ENCODE results near the gene EGR2.
"Not testable (repeated sequence)": the region's sequence is repeated elsewhere in the genome, so short reads cannot be mapped to it uniquely, and the experiment has no call there.

Gene EGR2

GRCh38 chr10:62790571-62790970, 25.6 kb downstream of the EGR2 start:
- Histone ChIP-seq H2BK5ac (ENCODE audit: low read length) (no peak overlapping the region), H3K27me3 (ENCODE audit: control insufficient read depth in 3 of 3, insufficient read depth in 3 of 3, low read depth in 1 of 3, low read length in 3 of 3) (no peaks in the 10 kb centered on the region), H2AK5ac (ENCODE audit: low read depth, low read length) (no peak overlapping the region), H3K9me3 (replicated peaks in 1 of 2; ENCODE audit: control insufficient read depth in 2 of 2, insufficient read depth in 1 of 2, low read depth in 1 of 2, low read length in 2 of 2) (no peaks in the 10 kb centered on the region), H3K79me1 (ENCODE audit: low read depth, low read length) (no peaks in the 10 kb centered on the region), H2BK12ac (ENCODE audit: low read length) (no peak overlapping the region), H3K4ac (ENCODE audit: low read length) (no peak overlapping the region), H3K14ac (ENCODE audit: low read length) (no peak overlapping the region), H3K4me2 (ENCODE audit: insufficient read depth, low read length, poor library complexity, severe bottlenecking) (no peak overlapping the region), H3K36me3 (replicated peaks in 1 of 2; ENCODE audit: control insufficient read depth in 2 of 2, insufficient read depth in 2 of 2, low read length in 2 of 2) (no peaks in the 10 kb centered on the region), H3K9ac (ENCODE audit: low read depth, low read length, poor library complexity) (no peak overlapping the region), H3K4me3 (ENCODE audit: low read length in 2 of 2) (no peak overlapping the region), H4K91ac (ENCODE audit: low read depth, low read length, poor library complexity) (no peak overlapping the region), H4K8ac (ENCODE audit: low read depth, low read length) (no peak overlapping the region), H3K18ac (ENCODE audit: low read length) (no peak overlapping the region), H3K23ac (ENCODE audit: low read depth, low read length, poor library complexity) (no peak overlapping the region), H2AFZ (ENCODE audit: low read length) (no peak overlapping the region), H2BK15ac (ENCODE audit: low read length) (no peak overlapping the region), H3K27ac (replicated peaks; ENCODE audit: low read length) (no peak overlapping the region), H3K4me1 (ENCODE audit: control insufficient read depth in 2 of 2, insufficient read depth in 1 of 2, low read depth in 1 of 2, low read length in 2 of 2) (no peaks in the 10 kb centered on the region), H2BK120ac (ENCODE audit: low read depth, low read length) (no peak overlapping the region)
- DNase-seq (ENCODE audit: low spot score), result no peak
- no CpG with 5 or more reads among the region's 2 CpGs for WGBS, 2 donors (ENCODE audit: extremely low coverage in 2 of 2, insufficient read length in 2 of 2, insufficient replicate concordance in 1 of 2)

DNA sequence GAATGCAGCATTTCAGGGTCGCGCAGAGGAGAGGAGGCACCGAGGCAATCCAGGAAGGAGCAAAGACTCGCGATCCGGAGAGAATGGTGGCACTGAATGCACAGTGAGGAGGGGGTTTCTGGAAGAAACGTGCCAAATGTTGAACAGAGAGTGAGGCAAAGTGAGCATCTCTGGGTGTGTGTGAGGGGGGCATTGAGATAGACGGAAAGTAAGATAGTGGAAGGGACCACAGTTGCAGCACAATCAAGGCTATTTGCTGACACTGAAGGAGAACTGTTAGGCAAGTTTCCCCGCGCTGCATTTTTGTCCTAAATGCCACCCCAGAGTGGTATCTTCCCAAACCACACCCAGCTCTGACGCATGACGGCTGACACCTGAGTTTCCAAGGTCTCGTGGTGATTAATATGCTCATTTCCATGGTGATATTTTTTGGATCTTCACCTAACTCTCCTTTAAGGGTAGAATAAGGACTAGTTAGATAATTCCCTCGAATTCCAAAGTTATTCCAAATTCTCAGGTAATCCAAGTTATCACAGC, 26.1 kb downstream of the EGR2 start:
- DNase-seq (ENCODE audit: low spot score), result no peak
- no peak overlapping the region for H3K4me3 ChIP-seq (ENCODE audit: low read length in 2 of 2)
- H2AK5ac ChIP-seq (ENCODE audit: low read depth, low read length), result no peak overlapping the region
- H3K23ac ChIP-seq (ENCODE audit: low read depth, low read length, poor library complexity), result no peak overlapping the region
- no peak overlapping the region for H2BK120ac ChIP-seq (ENCODE audit: low read depth, low read length)
- H3K18ac ChIP-seq (ENCODE audit: low read length), result no peak overlapping the region
- H4K91ac ChIP-seq (ENCODE audit: low read depth, low read length, poor library complexity), result no peak overlapping the region
- no peaks in the 10 kb centered on the region for H3K27me3 ChIP-seq (ENCODE audit: control insufficient read depth in 3 of 3, insufficient read depth in 3 of 3, low read depth in 1 of 3, low read length in 3 of 3)
- no peaks in the 10 kb centered on the region for H3K79me1 ChIP-seq (ENCODE audit: low read depth, low read length)
- H3K27ac ChIP-seq (replicated peaks; ENCODE audit: low read length), result no peak overlapping the region
- WGBS, 2 donors (ENCODE audit: extremely low coverage in 2 of 2, insufficient read length in 2 of 2, insufficient replicate concordance in 1 of 2), result no CpG with 5 or more reads among the region's 14 CpGs
- no peaks in the 10 kb centered on the region for H3K36me3 ChIP-seq (replicated peaks in 1 of 2; ENCODE audit: control insufficient read depth in 2 of 2, insufficient read depth in 2 of 2, low read length in 2 of 2)
- no peak overlapping the region for H3K14ac ChIP-seq (ENCODE audit: low read length)
- no peaks in the 10 kb centered on the region for H3K4me1 ChIP-seq (ENCODE audit: control insufficient read depth in 2 of 2, insufficient read depth in 1 of 2, low read depth in 1 of 2, low read length in 2 of 2)
- H3K4me2 ChIP-seq (ENCODE audit: insufficient read depth, low read length, poor library complexity, severe bottlenecking), result no peak overlapping the region
- H2BK12ac ChIP-seq (ENCODE audit: low read length), result no peak overlapping the region
- H4K8ac ChIP-seq (ENCODE audit: low read depth, low read length), result no peak overlapping the region
- H3K4ac ChIP-seq (ENCODE audit: low read length), result no peak overlapping the region
- H3K9ac ChIP-seq (ENCODE audit: low read depth, low read length, poor library complexity), result no peak overlapping the region
- no peak overlapping the region for H2BK5ac ChIP-seq (ENCODE audit: low read length)
- H2AFZ ChIP-seq (ENCODE audit: low read length), result peak overlapping the region; percentile 62
- H3K9me3 ChIP-seq (replicated peaks in 1 of 2; ENCODE audit: control insufficient read depth in 2 of 2, insufficient read depth in 1 of 2, low read depth in 1 of 2, low read length in 2 of 2), result no peaks in the 10 kb centered on the region
- H2BK15ac ChIP-seq (ENCODE audit: low read length), result no peak overlapping the region

DNA sequence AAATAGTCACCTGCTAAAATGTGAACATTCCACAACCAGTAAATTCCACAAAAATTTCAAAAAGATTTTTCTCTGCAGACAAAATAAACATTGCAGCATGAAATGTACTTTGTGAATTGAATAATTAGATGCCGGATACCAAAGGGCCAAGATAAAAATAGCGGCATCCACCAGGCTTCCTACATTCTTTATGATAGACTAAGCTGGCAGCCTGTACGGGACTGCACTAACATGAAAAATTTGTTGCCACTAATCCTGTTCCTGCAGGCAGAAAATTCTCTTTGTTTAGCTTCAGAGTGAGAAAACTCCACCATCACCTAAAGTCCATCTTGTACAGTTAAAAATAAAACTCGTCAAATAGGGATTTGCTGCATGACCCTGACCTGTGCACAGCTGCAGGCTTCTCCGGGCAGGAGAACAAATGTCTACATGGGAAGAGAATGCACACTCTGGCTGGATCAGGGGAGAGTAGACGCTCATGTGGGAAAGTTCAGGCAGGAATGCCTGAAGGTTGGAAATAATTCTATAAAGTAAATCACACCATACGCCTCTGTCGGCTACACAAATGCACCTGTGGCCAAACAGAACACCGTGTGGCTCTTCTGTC, 27.2 kb downstream of the EGR2 start:
- no peak overlapping the region for H3K14ac ChIP-seq (ENCODE audit: low read length)
- no peak for DNase-seq (ENCODE audit: low spot score)
- no peaks in the 10 kb centered on the region for H3K36me3 ChIP-seq (replicated peaks in 1 of 2; ENCODE audit: control insufficient read depth in 2 of 2, insufficient read depth in 2 of 2, low read length in 2 of 2)
- H2BK120ac ChIP-seq (ENCODE audit: low read depth, low read length), result no peak overlapping the region
- H2BK15ac ChIP-seq (ENCODE audit: low read length), result no peak overlapping the region
- peak overlapping the region; percentile 62 for H2AFZ ChIP-seq (ENCODE audit: low read length)
- H3K9me3 ChIP-seq (replicated peaks in 1 of 2; ENCODE audit: control insufficient read depth in 2 of 2, insufficient read depth in 1 of 2, low read depth in 1 of 2, low read length in 2 of 2), result no peaks in the 10 kb centered on the region
- no peak overlapping the region for H3K23ac ChIP-seq (ENCODE audit: low read depth, low read length, poor library complexity)
- H3K27ac ChIP-seq (replicated peaks; ENCODE audit: low read length), result no peak overlapping the region
- H3K79me1 ChIP-seq (ENCODE audit: low read depth, low read length), result no peaks in the 10 kb centered on the region
- H2BK5ac ChIP-seq (ENCODE audit: low read length), result no peak overlapping the region
- no peak overlapping the region for H3K9ac ChIP-seq (ENCODE audit: low read depth, low read length, poor library complexity)
- no peaks in the 10 kb centered on the region for H3K27me3 ChIP-seq (ENCODE audit: control insufficient read depth in 3 of 3, insufficient read depth in 3 of 3, low read depth in 1 of 3, low read length in 3 of 3)
- no peak overlapping the region for H3K18ac ChIP-seq (ENCODE audit: low read length)
- WGBS, 2 donors (ENCODE audit: extremely low coverage in 2 of 2, insufficient read length in 2 of 2, insufficient replicate concordance in 1 of 2), result no CpG with 5 or more reads among the region's 9 CpGs
- no peak overlapping the region for H4K91ac ChIP-seq (ENCODE audit: low read depth, low read length, poor library complexity)
- no peak overlapping the region for H3K4ac ChIP-seq (ENCODE audit: low read length)
- H2AK5ac ChIP-seq (ENCODE audit: low read depth, low read length), result no peak overlapping the region
- no peak overlapping the region for H2BK12ac ChIP-seq (ENCODE audit: low read length)
- no peak overlapping the region for H4K8ac ChIP-seq (ENCODE audit: low read depth, low read length)
- H3K4me3 ChIP-seq (ENCODE audit: low read length in 2 of 2), result no peak overlapping the region
- H3K4me2 ChIP-seq (ENCODE audit: insufficient read depth, low read length, poor library complexity, severe bottlenecking), result no peak overlapping the region
- H3K4me1 ChIP-seq (ENCODE audit: control insufficient read depth in 2 of 2, insufficient read depth in 1 of 2, low read depth in 1 of 2, low read length in 2 of 2), result no peaks in the 10 kb centered on the region

DNA sequence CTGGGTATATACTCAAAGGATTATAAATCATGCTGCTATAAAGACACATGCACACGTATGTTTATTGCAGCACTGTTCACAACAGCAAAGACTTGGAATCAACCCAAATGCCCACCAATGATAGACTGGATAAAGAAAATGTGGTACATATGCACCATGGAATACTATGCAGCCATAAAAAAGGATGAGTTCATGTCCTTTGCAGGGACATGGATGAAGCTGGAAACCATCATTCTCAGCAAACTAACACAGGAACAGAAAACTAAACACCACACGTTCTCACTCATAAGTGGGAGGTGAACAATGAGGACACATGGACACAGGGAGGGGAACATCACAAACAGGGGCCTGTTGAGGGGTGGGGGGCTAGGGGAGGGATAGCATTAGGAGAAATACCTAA, 27.9 kb downstream of the EGR2 start:
- H2BK120ac ChIP-seq (ENCODE audit: low read depth, low read length); H3K9ac ChIP-seq (ENCODE audit: low read depth, low read length, poor library complexity); H4K8ac ChIP-seq (ENCODE audit: low read depth, low read length); DNase-seq (ENCODE audit: low spot score); H3K79me1 ChIP-seq (ENCODE audit: low read depth, low read length); H2BK5ac ChIP-seq (ENCODE audit: low read length); H2BK12ac ChIP-seq (ENCODE audit: low read length); H3K4me2 ChIP-seq (ENCODE audit: insufficient read depth, low read length, poor library complexity, severe bottlenecking); H2BK15ac ChIP-seq (ENCODE audit: low read length); H3K4ac ChIP-seq (ENCODE audit: low read length); H3K4me3 ChIP-seq (ENCODE audit: low read length in 2 of 2); H3K27me3 ChIP-seq (ENCODE audit: control insufficient read depth in 3 of 3, insufficient read depth in 3 of 3, low read depth in 1 of 3, low read length in 3 of 3); H3K27ac ChIP-seq (replicated peaks; ENCODE audit: low read length); H3K9me3 ChIP-seq (replicated peaks in 1 of 2; ENCODE audit: control insufficient read depth in 2 of 2, insufficient read depth in 1 of 2, low read depth in 1 of 2, low read length in 2 of 2); H3K4me1 ChIP-seq (ENCODE audit: control insufficient read depth in 2 of 2, insufficient read depth in 1 of 2, low read depth in 1 of 2, low read length in 2 of 2); H3K18ac ChIP-seq (ENCODE audit: low read length); H2AK5ac ChIP-seq (ENCODE audit: low read depth, low read length); H3K14ac ChIP-seq (ENCODE audit: low read length); H3K23ac ChIP-seq (ENCODE audit: low read depth, low read length, poor library complexity); H4K91ac ChIP-seq (ENCODE audit: low read depth, low read length, poor library complexity); H2AFZ ChIP-seq (ENCODE audit: low read length); H3K36me3 ChIP-seq (replicated peaks in 1 of 2; ENCODE audit: control insufficient read depth in 2 of 2, insufficient read depth in 2 of 2, low read length in 2 of 2): not testable (repeated sequence)
- no CpG with 5 or more reads among the region's 2 CpGs for WGBS, 2 donors (ENCODE audit: extremely low coverage in 2 of 2, insufficient read length in 2 of 2, insufficient replicate concordance in 1 of 2)
